ENCODE data around the gene ABCC8.

ABCC8 gene

DNA sequence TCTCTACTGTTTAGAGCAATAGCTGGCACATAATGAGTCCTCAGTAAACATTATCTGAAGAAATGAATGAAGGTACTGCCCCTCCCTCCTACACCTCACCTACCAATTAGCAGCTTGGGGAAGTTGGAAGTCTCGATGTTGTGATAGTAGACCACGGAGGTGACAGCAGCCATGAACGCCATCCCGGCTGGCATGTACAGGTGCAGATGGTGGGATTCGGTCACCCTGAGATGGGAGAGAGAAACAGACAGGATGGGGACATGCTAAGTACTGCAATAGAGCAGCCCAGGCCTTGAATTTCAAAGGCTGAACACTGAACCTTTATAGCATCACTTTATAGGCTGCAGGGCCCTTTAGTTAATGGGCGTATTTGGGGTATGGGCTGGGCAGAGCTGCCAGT is 6.6 kb downstream of the ABCC8 start:
- DNase-seq (ENCODE audit: low read depth), result no peak

DNA sequence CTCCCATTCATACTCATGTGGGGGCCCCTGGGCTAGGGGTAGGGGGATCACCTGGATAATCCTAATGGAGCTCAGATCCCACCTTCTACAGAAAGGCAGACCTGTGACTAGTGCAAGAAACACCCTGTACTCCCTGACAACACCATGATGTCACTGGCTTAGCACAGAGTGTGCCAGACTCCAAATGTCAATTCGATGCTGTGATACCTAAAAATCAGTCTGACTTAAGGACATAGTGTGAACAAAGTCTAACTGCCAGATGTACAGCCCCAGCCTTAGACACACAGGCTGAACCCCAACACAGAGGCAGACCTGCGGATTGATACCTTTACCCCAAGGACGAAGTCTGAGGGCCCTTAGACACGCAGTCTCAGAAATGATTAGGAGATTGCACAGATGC is 8.5 kb downstream of the ABCC8 start:
- DNase-seq (ENCODE audit: low read depth), result no peak

DNA sequence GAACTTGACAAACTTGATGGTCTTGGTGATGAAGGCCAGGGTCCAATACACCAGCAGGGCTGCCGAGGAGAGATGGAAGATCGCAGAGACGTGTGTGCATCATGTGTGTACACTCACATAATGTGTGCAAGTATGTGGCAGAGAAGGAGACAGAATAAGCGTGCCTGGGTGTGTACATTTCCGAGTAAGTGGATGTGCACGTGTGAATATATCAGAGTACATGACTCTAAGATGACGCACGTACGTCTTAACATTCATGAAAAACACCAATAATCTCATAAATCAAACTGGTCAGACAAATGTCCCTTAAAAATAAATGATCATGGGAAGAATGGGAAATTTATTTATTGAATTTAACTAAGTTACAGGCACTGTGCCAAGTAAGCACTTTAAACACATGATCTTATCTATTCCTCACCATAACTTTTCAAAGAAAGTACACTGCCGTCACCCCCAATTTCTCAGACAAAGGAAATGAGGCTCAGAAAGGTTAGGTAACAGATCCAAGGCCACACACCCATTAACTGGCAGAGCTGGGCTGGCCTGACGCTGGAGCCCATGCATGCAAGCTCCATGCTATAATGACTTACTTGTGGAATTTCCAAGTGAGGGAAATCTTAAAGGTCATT is 13.0 kb downstream of the ABCC8 start:
- no peak for DNase-seq (ENCODE audit: low read depth)

DNA sequence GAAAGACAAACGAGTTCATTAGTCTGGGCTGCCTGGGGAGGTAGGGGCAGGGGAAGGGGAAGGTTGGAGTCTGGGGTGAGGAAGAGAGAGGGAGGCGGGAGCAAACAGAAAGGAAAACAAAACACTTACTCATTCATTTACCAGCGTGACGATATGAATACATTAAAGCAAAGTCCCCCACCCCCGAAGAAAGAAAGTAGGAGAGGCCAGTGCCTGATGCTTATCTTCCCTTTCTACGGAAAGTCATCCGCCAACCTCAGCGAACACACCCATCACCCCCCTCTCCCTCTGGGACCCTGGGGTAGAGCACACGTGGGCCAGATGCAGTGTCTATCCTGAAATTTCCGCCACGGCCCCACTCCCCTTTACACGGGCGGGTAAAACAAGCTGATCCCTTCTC is 13.7 kb downstream of the ABCC8 start:
- no peak for DNase-seq (ENCODE audit: low read depth)

DNA sequence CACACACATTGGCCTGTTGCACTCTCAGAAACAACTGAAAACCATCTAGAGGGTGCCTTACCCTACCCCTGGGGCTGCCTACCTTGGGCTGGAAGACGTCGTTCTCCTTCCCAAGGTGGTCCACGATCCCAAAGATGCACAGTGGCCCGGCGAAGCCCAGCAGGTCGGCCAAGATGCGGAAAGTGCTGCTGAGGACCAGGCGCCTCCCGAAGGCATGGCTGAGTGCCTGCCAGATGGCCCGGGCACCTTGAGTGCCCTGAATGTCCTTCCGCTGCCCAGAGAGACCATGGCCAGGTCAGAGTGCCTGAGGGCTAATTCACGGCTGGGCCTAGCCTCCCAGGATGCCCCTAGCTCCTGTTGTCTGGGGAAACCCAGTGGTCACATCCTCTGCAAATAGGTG is 16.2 kb downstream of the ABCC8 start:
- DNase-seq (ENCODE audit: low read depth), result no peak

DNA sequence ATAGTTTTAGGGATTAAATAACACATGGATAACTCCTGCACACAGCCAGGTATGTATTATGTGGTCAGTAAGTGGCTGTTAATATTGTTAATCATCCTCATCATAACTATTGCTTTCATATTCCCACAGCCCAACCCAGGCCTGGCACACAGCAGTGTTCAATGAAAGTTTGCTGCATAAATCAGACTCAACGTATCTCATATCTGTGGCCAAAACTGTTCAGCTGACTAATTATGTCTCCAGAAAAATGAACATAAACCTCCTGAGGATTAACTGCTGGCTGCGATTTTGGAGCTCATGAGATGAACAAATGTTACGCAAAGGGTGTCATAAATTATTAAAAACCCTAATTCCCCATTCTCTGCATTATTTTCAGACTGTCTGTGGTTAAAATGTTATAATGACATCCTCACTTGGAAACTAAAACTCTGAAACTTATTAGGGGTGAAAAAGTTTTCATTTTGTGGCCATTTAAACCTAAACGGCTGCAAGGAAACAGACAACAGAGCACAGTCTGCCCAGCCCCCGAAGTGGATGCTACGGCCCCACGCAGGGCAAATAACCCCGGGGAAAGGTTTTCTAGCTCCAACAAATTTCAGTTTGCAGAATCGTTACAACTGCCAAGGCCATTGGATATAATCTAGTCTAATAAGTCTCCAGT is 17.3 kb downstream of the ABCC8 start:
- no peak for DNase-seq (ENCODE audit: low read depth)

DNA sequence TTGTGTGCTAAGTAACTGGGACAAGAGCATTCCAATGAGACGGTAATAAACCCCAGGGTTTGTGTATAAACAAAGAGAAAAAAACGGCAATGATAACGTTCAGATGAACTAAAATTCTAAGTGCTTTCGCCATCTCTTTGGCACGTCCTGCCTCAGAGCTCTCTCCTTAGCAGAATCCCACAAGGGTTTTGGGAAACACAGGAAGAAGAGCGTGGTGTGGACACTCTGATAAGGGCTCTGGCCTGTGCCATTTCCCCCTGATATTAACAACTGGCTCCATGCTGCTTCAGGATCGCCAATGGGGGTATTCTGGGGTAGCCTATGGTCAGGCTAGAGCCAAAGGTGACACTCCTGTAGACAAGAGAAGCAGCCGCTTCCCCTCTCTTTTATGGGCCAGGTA is 18.4 kb downstream of the ABCC8 start:
- no peak for DNase-seq (ENCODE audit: low read depth)

DNA sequence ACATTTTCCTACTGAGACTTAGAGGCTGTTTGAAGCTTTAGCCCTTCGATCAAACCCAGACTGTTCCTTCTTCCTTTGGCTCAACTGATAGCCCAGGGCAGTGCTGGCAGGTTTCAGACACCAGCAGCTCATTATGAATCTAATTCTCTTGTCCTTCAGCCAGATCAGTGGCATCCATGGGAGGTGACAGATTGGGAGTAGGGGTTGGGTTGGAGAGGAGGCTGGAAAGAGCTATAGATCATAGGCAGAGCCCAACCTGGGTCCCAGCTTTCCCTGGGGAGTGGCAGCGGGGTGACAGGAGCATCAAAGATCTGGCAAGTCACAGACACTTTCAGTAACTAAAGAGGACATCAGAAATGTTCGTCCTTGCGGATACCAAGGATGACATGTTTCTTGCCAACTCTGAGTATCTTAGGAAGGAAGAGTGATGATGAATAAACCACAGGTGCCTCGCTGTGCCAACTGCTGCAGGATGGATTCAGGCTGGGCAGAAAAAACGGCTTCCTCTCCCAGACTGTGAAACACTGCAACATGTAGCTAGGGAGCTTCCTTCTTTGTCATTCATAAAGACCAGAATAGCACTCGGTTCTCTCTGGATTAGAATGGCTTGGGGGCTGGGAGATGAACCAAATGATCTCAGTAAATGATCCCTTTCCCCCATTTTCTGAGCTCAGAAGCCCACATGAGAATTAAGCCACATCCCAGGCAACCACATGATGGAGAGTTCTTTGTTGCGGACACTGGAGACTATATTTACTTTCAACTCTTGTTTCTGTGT is 19.1 kb downstream of the ABCC8 start:
- DNase-seq (ENCODE audit: low read depth), result no peak

- no peak for DNase-seq (ENCODE audit: low read depth)
Observed at GRCh38 chr11:17452668-17453067, 24.0 kb downstream of the ABCC8 start.

GRCh38 chr11:17449158-17449557 is 27.5 kb downstream of the ABCC8 start:
- DNase-seq (ENCODE audit: low read depth), result no peak

DNA sequence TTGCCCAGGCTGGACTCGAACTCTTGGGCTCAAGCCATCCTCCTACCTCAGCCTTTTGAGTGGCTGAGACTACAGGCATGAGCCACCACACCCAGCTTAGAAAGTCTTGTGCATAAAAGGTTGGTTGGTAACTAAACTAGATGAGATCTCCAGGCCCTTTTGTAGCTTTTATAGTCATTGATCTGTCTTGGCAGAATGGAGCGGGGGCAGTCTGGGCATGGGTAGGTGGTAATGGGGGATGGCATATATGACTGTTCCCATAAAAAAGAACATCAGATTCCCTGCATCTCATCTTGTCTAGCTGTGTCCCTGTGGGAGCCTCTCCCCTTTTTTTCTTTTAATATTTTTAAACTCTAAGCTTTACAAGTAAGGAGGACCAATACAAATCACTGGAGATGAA is 30.2 kb downstream of the ABCC8 start:
- no peak for DNase-seq (ENCODE audit: low read depth)

- DNase-seq (ENCODE audit: low read depth), result no peak
Observed at GRCh38 chr11:17445240-17445795, 31.3 kb downstream of the ABCC8 start.

DNA sequence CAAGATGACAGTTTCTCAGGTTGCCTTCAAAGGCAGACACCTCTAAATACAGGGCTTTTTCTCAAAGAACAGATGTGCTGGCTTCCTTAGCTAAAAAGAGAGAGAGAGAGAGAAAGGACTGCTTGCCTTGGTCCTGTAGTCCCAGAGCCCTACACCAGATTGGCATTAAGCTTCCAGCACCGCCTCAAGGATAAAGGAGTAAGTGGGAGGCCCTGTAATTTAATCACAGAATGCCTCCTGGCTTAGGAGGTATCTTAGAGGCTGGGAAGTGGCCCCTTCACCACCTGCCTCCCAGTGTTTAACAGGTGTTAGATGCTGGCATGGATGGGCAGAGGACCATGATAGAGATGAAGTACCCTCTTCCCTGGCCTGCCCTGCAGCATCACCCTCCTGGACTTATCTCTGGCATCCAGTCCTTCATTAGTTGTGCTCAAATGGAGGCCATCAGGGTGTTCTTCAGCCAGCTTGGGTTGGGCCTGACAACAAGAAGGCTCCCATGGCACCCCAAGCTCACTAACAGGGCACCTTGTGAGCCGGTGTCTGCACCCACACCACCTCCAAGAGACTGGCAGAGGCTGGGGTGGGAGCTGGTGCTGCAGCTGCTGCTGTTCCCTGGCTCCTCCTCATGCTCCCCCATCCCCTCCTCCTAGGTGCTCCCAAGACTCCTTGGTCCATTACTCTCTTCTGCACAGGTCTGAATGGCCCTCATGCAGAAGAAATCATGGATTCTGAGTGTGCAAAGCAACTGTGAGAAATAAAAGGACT is 32.5 kb downstream of the ABCC8 start:
- DNase-seq (ENCODE audit: low read depth), result no peak

- no peak for DNase-seq (ENCODE audit: low read depth)
Observed at GRCh38 chr11:17443423-17443822, 33.2 kb downstream of the ABCC8 start.

- no peak for DNase-seq (ENCODE audit: low read depth)
Observed at GRCh38 chr11:17443000-17443399, 33.6 kb downstream of the ABCC8 start.

DNA sequence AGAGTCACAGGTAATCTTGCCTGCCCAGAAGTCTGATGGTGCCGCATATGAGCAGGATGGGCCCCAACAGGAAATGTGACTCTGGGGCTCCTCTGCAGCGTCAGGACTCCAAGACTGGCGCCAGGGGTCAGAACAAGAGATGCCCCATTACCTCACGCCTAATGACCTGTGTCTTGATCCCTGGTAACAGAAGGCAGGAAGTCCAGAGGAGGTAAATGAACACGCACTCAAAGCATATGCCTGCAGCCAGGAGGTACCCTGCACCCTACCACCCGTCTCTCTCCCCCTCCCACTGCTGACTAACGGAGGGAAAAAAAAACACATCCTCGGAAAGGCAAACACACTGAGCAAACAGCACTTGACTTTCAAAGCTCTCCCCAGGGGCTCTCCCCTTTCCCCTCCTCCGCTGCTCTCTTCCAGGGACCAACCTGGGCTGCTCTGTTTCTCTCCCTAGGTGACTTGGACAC is 37.3 kb downstream of the ABCC8 start:
- DNase-seq (ENCODE audit: low read depth), result no peak

DNA sequence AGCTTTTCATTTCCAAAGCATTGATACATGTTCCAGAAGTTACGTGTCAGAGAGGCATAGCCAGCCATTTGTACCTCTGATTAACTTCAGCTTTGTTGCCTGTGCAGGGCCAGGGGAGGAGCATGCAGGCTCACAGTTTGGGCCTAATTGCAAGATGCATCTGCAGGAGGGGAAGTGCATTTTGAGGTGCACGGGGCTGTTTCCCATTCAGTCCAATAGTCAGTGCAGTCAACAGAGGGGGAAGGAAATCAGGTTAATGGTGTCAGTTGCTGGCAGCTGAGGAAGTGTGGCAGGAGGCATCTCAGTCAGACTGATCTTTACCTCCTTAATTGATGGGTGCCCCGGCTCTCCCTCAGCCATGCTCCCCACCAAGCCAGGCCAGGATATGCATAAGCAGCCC is 39.3 kb downstream of the ABCC8 start:
- no peak for DNase-seq (ENCODE audit: low read depth)

GRCh38 chr11:17434108-17434507 is 42.5 kb downstream of the ABCC8 start:
- DNase-seq (ENCODE audit: low read depth), result no peak

GRCh38 chr11:17432002-17432401 is 44.6 kb downstream of the ABCC8 start:
- no peak for DNase-seq (ENCODE audit: low read depth)

GRCh38 chr11:17431139-17431538 is 45.5 kb downstream of the ABCC8 start:
- no peak for DNase-seq (ENCODE audit: low read depth)

DNA sequence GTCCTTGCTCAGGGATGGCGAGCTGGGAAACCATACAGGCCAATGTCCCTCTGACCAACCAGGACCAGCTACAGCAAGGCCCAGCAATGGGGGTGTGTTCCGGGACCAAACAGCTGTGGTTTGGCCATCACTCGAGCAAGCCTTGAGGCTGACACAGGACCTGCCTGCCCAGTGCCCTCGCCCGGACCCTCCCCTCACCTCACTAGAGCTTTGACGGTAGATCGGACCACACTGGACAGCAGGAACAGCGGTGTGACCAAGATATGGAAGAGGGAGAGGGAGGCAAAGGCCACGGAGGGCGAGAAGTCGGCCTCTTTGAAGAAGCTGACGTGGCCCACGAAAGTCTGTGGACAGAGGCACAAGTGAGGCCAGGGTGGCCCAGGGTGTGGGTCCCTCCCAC is 46.0 kb downstream of the ABCC8 start:
- DNase-seq (ENCODE audit: low read depth), result no peak

- DNase-seq (ENCODE audit: low read depth), result no peak
Observed at GRCh38 chr11:17428925-17429324, 47.7 kb downstream of the ABCC8 start.
